HG03521 (cell line): Measurements from ENCODE around the gene NR1I2.

Source experiments
- ATAC-seq: cut with Tn5 transposase; IDR thresholded peaks from one replicate; pipeline ENCODE4 v1.9.1; 2021; ENCODE audit warnings: mild to moderate bottlenecking, moderate library complexity; ENCODE audit not compliant: unreplicated experiment

The NR1I2 gene

GRCh38 chr3:119817583-119818363 is 35.9 kb downstream of the NR1I2 start:
- no peak for ATAC-seq

DNA sequence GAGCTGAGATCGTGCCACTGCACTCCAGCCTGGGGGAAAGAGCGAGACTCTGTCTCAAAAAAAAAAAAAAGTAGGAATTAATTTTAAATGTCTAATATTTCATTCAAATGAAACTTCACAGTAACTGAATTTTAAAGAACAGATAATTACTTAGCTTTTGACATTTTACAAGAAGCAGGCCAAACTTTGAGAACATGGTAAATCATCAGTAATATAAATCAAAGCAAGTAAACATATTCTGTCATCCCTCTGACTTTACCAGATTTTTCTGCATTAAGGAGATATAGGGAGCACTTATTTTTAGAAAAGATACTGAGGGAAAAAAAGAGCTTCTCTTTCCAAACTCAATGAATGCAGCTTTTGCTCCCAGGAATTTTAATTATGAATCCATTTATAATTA is 37.0 kb downstream of the NR1I2 start:
- ATAC-seq = no peak

- no peak for ATAC-seq
These were observed 37.9 kb downstream of the NR1I2 start for GRCh38 chr3:119819806-119820205.

- ATAC-seq = no peak
These were observed 43.9 kb downstream of the NR1I2 start for GRCh38 chr3:119825820-119826219.

DNA sequence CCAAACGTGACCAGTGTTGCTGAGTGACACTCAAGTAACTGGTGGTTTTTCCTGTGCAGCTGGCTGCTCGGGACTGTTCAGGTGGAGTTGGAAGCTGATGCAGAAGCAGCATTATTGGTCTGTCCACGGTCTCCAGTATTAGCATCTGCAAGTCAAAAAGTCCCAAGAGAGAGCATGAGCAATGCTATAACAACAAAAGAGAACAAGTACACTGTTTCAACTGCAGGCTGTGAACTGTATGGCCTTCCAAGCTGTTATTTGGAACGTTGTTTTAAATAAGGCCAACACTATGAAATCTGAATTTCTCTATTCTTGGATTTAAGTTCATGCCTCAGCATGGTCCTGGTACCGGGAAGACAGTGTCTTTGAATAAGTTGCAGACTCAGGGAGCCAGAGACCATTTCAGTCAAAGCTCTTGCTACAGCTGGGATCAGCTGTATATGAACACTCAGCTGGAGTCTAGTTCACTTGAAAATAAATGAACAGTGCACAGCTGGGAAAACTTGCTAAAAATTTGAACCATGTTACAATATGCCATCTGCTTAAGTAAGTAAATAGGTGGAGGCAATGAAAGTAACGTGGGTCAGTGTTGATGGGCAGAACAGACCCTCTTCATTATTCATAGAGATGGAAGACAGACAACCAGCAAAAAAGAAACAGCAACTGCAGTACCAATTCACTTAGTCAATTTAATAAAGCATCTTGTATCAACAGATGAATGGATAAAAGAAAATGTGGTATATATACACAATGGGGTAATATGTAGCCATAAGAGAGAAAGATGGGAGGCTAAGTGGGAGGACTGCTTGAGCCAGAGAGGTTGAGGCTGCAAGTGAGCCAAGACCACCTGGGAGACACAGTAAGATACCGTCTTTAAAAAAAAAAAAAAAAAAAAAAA is 45.1 kb downstream of the NR1I2 start:
- no peak for ATAC-seq

DNA sequence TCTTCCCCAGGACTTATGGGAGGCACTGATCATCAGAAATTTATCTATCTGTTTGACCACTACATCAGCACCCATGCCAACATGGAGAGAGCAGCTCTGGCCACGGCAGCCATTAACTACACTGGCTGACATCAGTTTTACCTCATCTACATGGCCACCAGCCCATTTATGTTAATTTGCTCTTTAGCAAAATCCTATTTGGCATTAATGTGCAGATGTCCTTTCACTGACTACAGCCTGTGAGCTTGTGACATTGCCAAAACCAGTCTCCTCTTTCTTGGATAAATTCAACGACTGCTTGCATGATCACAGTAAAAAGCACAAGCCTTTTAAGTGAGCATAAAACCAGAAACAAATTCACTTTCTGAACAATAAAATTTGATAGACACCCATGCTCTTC is 47.5 kb downstream of the NR1I2 start:
- ATAC-seq = no peak

DNA sequence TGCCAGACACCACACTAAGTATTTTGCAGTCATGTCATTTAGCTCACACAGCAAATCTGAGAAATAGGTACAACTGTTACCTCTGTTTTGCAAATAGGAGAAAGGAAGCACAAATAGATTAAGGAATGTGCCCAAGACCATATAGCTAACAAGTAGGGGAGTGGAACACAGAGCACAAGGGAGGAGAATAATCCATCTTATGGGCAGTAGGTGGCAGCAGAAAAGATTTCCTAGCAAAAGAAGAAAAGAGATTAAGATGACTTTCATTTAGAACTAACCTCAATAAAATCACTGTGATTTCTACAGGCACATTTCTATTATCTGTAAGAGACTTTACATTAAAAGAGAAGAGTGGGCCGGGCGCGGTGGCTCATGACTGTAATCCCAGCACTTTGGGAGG is 49.1 kb downstream of the NR1I2 start:
- no peak for ATAC-seq

GRCh38 chr3:119831941-119832371 is 50.1 kb downstream of the NR1I2 start:
- ATAC-seq = no peak

DNA sequence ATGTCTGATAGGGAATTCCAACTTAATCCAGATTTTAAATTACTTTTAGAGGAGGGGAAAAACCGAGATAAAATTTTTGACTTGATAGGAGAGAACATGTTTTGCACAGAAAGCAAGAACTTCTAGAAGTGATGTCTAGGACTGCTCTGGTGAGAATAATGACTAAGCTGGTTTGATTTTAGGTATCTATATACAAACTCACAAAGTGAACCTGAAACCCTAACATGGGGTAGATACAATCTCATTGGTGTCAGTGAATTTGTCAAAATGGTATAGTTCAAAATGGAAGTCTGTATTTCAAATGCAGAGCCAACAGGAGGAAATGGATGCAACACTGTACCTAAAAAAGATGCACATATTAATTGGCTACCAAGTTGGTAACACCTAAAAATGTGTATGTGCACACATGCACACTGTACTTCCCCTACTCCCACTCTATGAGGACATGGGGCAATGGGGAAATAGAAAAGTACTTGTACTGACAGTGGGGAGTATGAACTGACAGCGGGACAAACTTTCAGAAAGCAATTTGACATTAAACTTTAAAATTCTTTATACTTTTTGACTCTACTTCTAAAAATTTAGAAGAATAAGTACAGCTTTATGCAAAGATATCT is 53.0 kb downstream of the NR1I2 start:
- ATAC-seq = no peak

DNA sequence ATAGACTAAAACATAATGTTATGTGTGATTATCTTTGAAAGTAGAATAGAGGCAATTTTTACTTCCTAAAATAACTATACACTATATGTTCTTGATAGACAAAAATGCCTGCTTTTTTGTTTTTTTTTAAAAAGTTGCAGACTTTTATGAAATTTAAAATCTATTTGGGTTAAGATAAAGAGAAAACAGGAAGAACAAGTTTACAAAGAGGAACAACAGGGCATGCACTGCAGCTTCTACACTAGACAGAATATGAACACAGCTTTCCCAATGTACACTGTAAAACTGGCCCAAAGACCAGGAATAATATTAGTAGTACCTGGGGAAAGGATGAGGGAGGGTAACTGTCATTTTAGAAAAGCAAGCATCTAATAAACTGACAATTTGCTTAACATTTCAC is 53.7 kb downstream of the NR1I2 start:
- ATAC-seq = no peak

GRCh38 chr3:119841808-119842471 is 60.0 kb downstream of the NR1I2 start:
- ATAC-seq = no peak

DNA sequence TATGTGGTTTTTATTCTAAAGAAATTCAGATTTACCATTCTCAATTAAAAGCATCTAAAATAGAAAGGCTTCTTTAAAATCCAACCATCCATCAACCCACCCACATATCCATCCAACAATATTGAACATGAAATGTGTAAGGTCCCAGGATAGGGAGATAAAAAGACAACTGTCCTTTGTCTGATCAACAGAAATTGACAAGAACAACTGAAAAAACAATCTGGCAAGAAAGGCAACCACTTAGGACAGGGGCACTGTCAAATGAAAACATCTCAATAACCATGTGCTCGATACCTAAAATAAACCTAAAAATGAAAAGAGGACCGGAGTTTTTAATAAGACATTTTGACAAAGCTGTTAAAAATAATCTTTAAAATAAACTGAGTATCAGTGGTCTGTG is 67.2 kb downstream of the NR1I2 start:
- no peak for ATAC-seq

- ATAC-seq = no peak
These were observed 74.8 kb downstream of the NR1I2 start for GRCh38 chr3:119856695-119857094.

- no peak for ATAC-seq
These were observed 77.1 kb downstream of the NR1I2 start for GRCh38 chr3:119858957-119859356.

- no peak for ATAC-seq
These were observed 77.8 kb downstream of the NR1I2 start for GRCh38 chr3:119859728-119860127.

- ATAC-seq = no peak
These were observed 79.8 kb downstream of the NR1I2 start for GRCh38 chr3:119861681-119862080.

DNA sequence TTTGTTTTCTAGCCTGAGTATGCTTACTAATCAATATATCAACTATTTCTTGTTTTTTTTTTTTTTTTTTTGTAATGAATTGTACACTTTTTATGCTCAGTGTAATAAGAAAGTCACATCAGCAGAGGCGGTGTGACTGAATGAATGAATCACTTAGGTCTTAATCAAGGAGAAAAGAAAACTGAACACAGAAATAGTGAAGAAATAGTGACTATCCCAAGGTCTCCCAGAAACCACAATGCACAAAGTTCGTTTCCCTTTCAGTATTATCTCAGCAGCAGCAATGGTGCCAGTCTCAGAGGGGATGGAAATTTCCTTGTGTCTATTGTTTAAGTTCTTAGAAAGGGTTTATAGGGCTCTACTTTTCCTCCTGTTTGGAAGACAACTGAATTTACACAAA is 80.7 kb downstream of the NR1I2 start:
- ATAC-seq = no peak

DNA sequence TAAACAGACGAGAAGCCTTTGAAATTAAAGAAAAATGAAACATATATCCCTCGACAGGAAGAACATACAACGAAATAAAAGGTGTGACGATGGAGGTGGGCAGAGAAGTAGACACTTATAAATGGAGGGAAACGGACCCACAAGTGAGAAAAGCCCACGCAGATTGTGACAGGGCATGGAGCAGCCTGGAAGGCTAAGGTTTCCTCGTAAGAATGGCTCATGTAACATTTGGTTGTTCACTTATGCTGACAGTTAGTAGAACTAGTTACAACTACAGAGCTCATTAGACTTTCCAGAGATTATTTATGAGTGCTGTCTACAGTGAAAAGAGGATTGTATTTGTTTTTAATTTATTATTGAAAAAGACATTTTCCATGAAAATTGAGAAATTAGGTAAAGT is 82.6 kb downstream of the NR1I2 start:
- no peak for ATAC-seq
